Mesodermal cell (in vitro differentiated cells): ENCODE results near the gene DDX42.

Experiments used
- H3K27ac ChIP-seq: 2 replicates; pipeline ENCODE4 v1.7.0; 2013; ENCODE audit warnings: mild to moderate bottlenecking, low read depth, low read length, moderate library complexity; ENCODE audit not compliant: severe bottlenecking
- H3K36me3 ChIP-seq: 2 replicates; pipeline ENCODE4 v1.7.1; 2013; ENCODE audit warnings: mild to moderate bottlenecking, low read length, moderate library complexity; ENCODE audit not compliant: control insufficient read depth, insufficient read depth
- H3K4me1 ChIP-seq: one replicate; pipeline ENCODE4 v1.7.1; 2013; ENCODE audit warnings: mild to moderate bottlenecking, low read length; ENCODE audit not compliant: insufficient read depth, control insufficient read depth, poor library complexity, severe bottlenecking
- H3K4me3 ChIP-seq: 2 replicates; pipeline ENCODE4 v1.7.0; 2013; ENCODE audit warnings: low read length, control low read depth, mild to moderate bottlenecking; ENCODE audit not compliant: insufficient read depth, poor library complexity, severe bottlenecking; ENCODE audit errors: extremely low read depth
- H3K9me3 ChIP-seq: 2 replicates; pipeline ENCODE4 v1.7.1; 2013; ENCODE audit warnings: mild to moderate bottlenecking, low read length, moderate library complexity; ENCODE audit not compliant: control insufficient read depth
- WGBS, 2 experiments: methylation state at CpG; one replicate each; pipeline ENCODE4 v1.1.5; 2013; ENCODE audit warnings: missing lambda C conversion rate in 2 of 2; ENCODE audit not compliant: insufficient coverage in 2 of 2; 5-methylcytosine and 5-hydroxymethylcytosine counted together

DDX42 gene

GRCh38 chr17:63832014-63832413 is 58.0 kb downstream of the DDX42 start:
- no peaks in the 10 kb centered on the region for H3K9me3 ChIP-seq
- H3K4me1 ChIP-seq = no peaks in the 10 kb centered on the region
- WGBS, 2 experiments = 90 to 100% methylated on average over 1 to 2 of the region's 5 CpGs
- H3K36me3 ChIP-seq = peaks cover 84% of the 10 kb centered on the region
- H3K4me3 ChIP-seq = no peak overlapping the region
- no peak overlapping the region for H3K27ac ChIP-seq

GRCh38 chr17:63832455-63832854 is 58.5 kb downstream of the DDX42 start:
- H3K9me3 ChIP-seq = no peaks in the 10 kb centered on the region
- H3K4me1 ChIP-seq = no peaks in the 10 kb centered on the region
- no peak overlapping the region for H3K27ac ChIP-seq
- peaks cover 88% of the 10 kb centered on the region for H3K36me3 ChIP-seq
- no peak overlapping the region for H3K4me3 ChIP-seq
- WGBS, 2 experiments = 85 to 90% methylated on average over 2 of the region's 2 CpGs

- Histone ChIP-seq H3K4me1 (no peaks in the 10 kb centered on the region), H3K4me3 (no peak overlapping the region), H3K9me3 (no peaks in the 10 kb centered on the region), H3K36me3 (peaks cover 92% of the 10 kb centered on the region), H3K27ac (no peak overlapping the region)
- 93 to 98% methylated on average over 13 to 14 of the region's 14 CpGs for WGBS, 2 experiments
These were observed 59.2 kb downstream of the DDX42 start for GRCh38 chr17:63833026-63833740.

GRCh38 chr17:63833741-63834373 is 59.9 kb downstream of the DDX42 start:
- Histone ChIP-seq H3K27ac (no peak overlapping the region), H3K4me1 (no peaks in the 10 kb centered on the region), H3K36me3 (peaks cover 87% of the 10 kb centered on the region), H3K9me3 (no peaks in the 10 kb centered on the region), H3K4me3 (no peak overlapping the region)
- 96 to 97% methylated on average over 11 to 15 of the region's 15 CpGs for WGBS, 2 experiments

GRCh38 chr17:63834431-63835166 is 60.6 kb downstream of the DDX42 start:
- Histone ChIP-seq H3K9me3 (no peaks in the 10 kb centered on the region), H3K27ac (no peak overlapping the region), H3K4me1 (no peaks in the 10 kb centered on the region), H3K36me3 (peaks cover 80% of the 10 kb centered on the region), H3K4me3 (no peak overlapping the region)
- 53 to 56% methylated on average over 7 to 10 of the region's 13 CpGs for WGBS, 2 experiments

- Histone ChIP-seq H3K27ac (no peak overlapping the region), H3K4me3 (no peak overlapping the region), H3K4me1 (no peaks in the 10 kb centered on the region), H3K36me3 (peaks cover 73% of the 10 kb centered on the region), H3K9me3 (no peaks in the 10 kb centered on the region)
- WGBS, 2 experiments = 74 to 89% methylated on average over 7 to 8 of the region's 9 CpGs
These were observed 61.3 kb downstream of the DDX42 start for GRCh38 chr17:63835167-63835720.

GRCh38 chr17:63836811-63837210 is 62.8 kb downstream of the DDX42 start:
- Histone ChIP-seq H3K9me3 (no peaks in the 10 kb centered on the region), H3K27ac (no peak overlapping the region), H3K4me3 (no peak overlapping the region), H3K4me1 (peaks cover 9% of the 10 kb centered on the region), H3K36me3 (peaks cover 62% of the 10 kb centered on the region)
- 98 to 99% methylated on average over 6 to 7 of the region's 7 CpGs for WGBS, 2 experiments

- Histone ChIP-seq H3K36me3 (peaks cover 56% of the 10 kb centered on the region), H3K27ac (no peak overlapping the region), H3K9me3 (no peaks in the 10 kb centered on the region), H3K4me3 (no peak overlapping the region), H3K4me1 (peaks cover 9% of the 10 kb centered on the region)
- WGBS, 2 experiments = 94 to 100% methylated on average over 6 to 11 of the region's 12 CpGs
These were observed 63.5 kb downstream of the DDX42 start for GRCh38 chr17:63837480-63837879.

- no peak overlapping the region for H3K27ac ChIP-seq
- H3K4me1 ChIP-seq = peaks cover 9% of the 10 kb centered on the region
- H3K9me3 ChIP-seq = no peaks in the 10 kb centered on the region
- H3K36me3 ChIP-seq = peaks cover 50% of the 10 kb centered on the region
- 94% methylated on average over 3 to 5 of the region's 5 CpGs for WGBS, 2 experiments
- H3K4me3 ChIP-seq = no peak overlapping the region
These were observed 64.1 kb downstream of the DDX42 start for GRCh38 chr17:63837962-63838600.

GRCh38 chr17:63838631-63839171 is 64.7 kb downstream of the DDX42 start:
- Histone ChIP-seq H3K27ac (no peak overlapping the region), H3K36me3 (peaks cover 44% of the 10 kb centered on the region), H3K4me3 (no peak overlapping the region), H3K4me1 (peaks cover 9% of the 10 kb centered on the region), H3K9me3 (no peaks in the 10 kb centered on the region)
- WGBS, 2 experiments = 82 to 86% methylated on average over 5 of the region's 7 CpGs
